ENCODE results near the gene SORBS1. TPM values are rescaled to one million over a fixed set of nuclear protein-coding genes. Genes with fewer than 3 reads are reported as not detected.
A peak's percentile ranks its signal among the peaks of the same experiment; 100 is the strongest.

The SORBS1 gene
- total and polyA plus RNA-seq, 9 of the 15 experiments (the other 6 are each of a cell fraction or from before 2014, with no cell fraction given), result 2.0 to 13.3 (median 6.5) TPM

DNA sequence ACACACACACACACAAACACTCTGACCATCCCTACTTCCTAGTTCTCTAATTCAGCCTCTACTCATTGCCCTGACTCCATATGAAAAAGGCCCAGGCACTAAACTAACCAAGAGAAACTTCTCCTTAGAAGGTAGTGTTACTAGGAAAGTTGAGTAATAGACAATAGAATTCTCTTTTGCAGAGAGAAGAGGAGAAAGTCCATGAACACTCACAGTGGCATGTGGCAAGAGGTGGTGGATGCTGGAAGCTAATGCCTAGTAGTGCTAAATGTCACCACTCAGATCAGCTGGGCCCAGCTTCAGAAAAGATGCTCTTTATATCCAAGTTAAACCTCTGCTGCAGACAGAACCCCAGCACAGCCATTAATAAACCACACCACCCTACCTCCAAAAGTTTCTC, 58.2 kb downstream of the SORBS1 start:
- Histone ChIP-seq H4K20me1 (replicated peaks; ENCODE audit: control insufficient read depth, insufficient read depth, low read length) (no peaks in the 10 kb centered on the region), H3K4me1 (replicated peaks in 1 of 2; ENCODE audit: control insufficient read depth in 2 of 2, insufficient read depth in 2 of 2, low read length in 2 of 2) (peaks cover 13 to 44% of the 10 kb centered on the region in 2 experiments; a peak in 4 of 5 replicates), H3K27ac (ENCODE audit: extremely low read depth, low read depth, low read length) (no peak overlapping the region; the same call in 2 of the 3 replicates), H3K4me3 (no peak overlapping the region), H3K27me3 (ENCODE audit: control insufficient read depth in 2 of 2, insufficient read depth in 2 of 2, low read length in 2 of 2) (no peaks in the 10 kb centered on the region), H3K9me1 (ENCODE audit: control insufficient read depth, insufficient read depth, low read length) (no peaks in the 10 kb centered on the region), H3K9me3 (replicated peaks; ENCODE audit: control insufficient read depth, insufficient read depth, low read depth, low read length) (no peaks in the 10 kb centered on the region), H2AFZ (ENCODE audit: low read depth, low read length) (peak overlapping the region; percentile 62; the same call in 1 of the 2 replicates), H3K79me2 (ENCODE audit: control insufficient read depth, insufficient read depth, low read length) (no peaks in the 10 kb centered on the region), H3K4me2 (ENCODE audit: insufficient read depth, low read length) (no peak overlapping the region), H3K9ac (ENCODE audit: insufficient read depth in 1 of 2, low read depth in 2 of 2, low read length in 2 of 2) (no peak overlapping the region), H3K36me3 (ENCODE audit: control insufficient read depth, insufficient read depth, low read length) (no peaks in the 10 kb centered on the region)
- intact Hi-C loops (cut with micrococcal nuclease), result no loop called here
- TF ChIP-seq CCNT2 (IDR thresholded peaks at IDR 0.05; ENCODE audit: borderline replicate concordance, extremely low read depth, insufficient read length, low read depth, low read length), result no peak
- TF ChIP-seq ATF1 (CRISPR knock-in tag; IDR thresholded peaks at IDR 0.05), result no peak
- TF ChIP-seq ATF1 (tag; IDR thresholded peaks at IDR 0.05), result no peak
- TF ChIP-seq SRF (CRISPR knock-in tag; IDR thresholded peaks at IDR 0.05), result peak in 1 of 2 experiments; percentile 69; a peak in 1 of 4 replicates
- BruUV-seq (replicated peaks), result no TSS peak
- ChIA-PET POLR2A (interaction anchor here (0.9 to 1.4 kb wide), 2 partner anchors 9 to 26 kb away, joined by 3 read pairs; no protein-coding TSS in a partner anchor), CTCF (ENCODE audit: low intra/inter-chr PET ratio) (no interaction called here)
- in situ Hi-C loops (cut with MboI), result no loop called here
- ATAC-seq (no peak), FAIRE-seq (no peak), DNase-seq (ENCODE audit: extremely low read depth in 1 of 4, low spot score in 3 of 4) (no peak)

GRCh38 chr10:95502377-95502776, 58.8 kb downstream of the SORBS1 start:
- Histone ChIP-seq H4K20me1 (replicated peaks; ENCODE audit: control insufficient read depth, insufficient read depth, low read length) (no peaks in the 10 kb centered on the region), H3K9ac (ENCODE audit: insufficient read depth in 1 of 2, low read depth in 2 of 2, low read length in 2 of 2) (peak overlapping the region; percentile 29 to 31; a peak in 1 of 4 replicates), H3K27ac (ENCODE audit: extremely low read depth, low read depth, low read length) (no peak overlapping the region), H3K9me1 (ENCODE audit: control insufficient read depth, insufficient read depth, low read length) (no peaks in the 10 kb centered on the region), H3K4me2 (ENCODE audit: insufficient read depth, low read length) (no peak overlapping the region), H3K9me3 (replicated peaks; ENCODE audit: control insufficient read depth, insufficient read depth, low read depth, low read length) (no peaks in the 10 kb centered on the region), H3K27me3 (ENCODE audit: control insufficient read depth in 2 of 2, insufficient read depth in 2 of 2, low read length in 2 of 2) (no peaks in the 10 kb centered on the region), H3K36me3 (ENCODE audit: control insufficient read depth, insufficient read depth, low read length) (no peaks in the 10 kb centered on the region), H3K4me1 (replicated peaks in 1 of 2; ENCODE audit: control insufficient read depth in 2 of 2, insufficient read depth in 2 of 2, low read length in 2 of 2) (peaks cover 13 to 48% of the 10 kb centered on the region in 2 experiments; a peak in 4 of 5 replicates), H2AFZ (ENCODE audit: low read depth, low read length) (peak overlapping the region; percentile 62; the same call in 1 of the 2 replicates), H3K4me3 (no peak overlapping the region), H3K79me2 (ENCODE audit: control insufficient read depth, insufficient read depth, low read length) (no peaks in the 10 kb centered on the region)
- ChIA-PET POLR2A (interaction anchor here (0.6 to 1.4 kb wide), 2 partner anchors 12 to 27 kb away, joined by 3 read pairs; no protein-coding TSS in a partner anchor), CTCF (ENCODE audit: low intra/inter-chr PET ratio) (no interaction called here)
- in situ Hi-C loops (cut with MboI), result no loop called here
- DNase-seq (ENCODE audit: extremely low read depth in 1 of 4, low spot score in 3 of 4), result no peak
- TF ChIP-seq ZNF740 (CRISPR knock-in tag; IDR thresholded peaks at IDR 0.05), result no peak
- no peak for TF ChIP-seq ZNF740 (tag; IDR thresholded peaks at IDR 0.05)
- TF ChIP-seq RAD21 (CRISPR knock-in tag; conservative IDR thresholded peaks at IDR 0.05 in 1 of 2, IDR thresholded peaks at IDR 0.05 in 1 of 2), result peak in 1 of 2 experiments; percentile 10; a peak in 1 of 4 replicates
- peak in 2 of 3 experiments; percentile 7 to 20; a peak in 1 of 6 replicates for TF ChIP-seq CTCF (IDR thresholded peaks at IDR 0.05 in 2 of 3, conservative IDR thresholded peaks at IDR 0.05 in 1 of 3; ENCODE audit: insufficient read depth in 2 of 3, low read depth in 1 of 3, low read length in 3 of 3)
- peak; percentile 73 for ATAC-seq
- intact Hi-C loops (cut with micrococcal nuclease), result no loop called here
- 17% methylated on average over 1 of the region's 1 CpG for WGBS (ENCODE audit: insufficient coverage, low coverage, missing lambda C conversion rate)
- no peak for FAIRE-seq
- no TSS peak for BruUV-seq (replicated peaks)
